Mucosa of descending colon (tissue), 3 donors: ENCODE data around the gene NRP2. TPM values are rescaled to one million over a fixed set of nuclear protein-coding genes. Genes with fewer than 3 reads are reported as not detected.

ENCODE experiments used
- ATAC-seq: fragments of 200-7000 bp; cut with Tn5 transposase; one replicate; pipeline ENCODE4 v1.9.1; 2020; ENCODE audit warnings: mild to moderate bottlenecking, moderate library complexity
- DNase-seq, 3 donors: peaks; one replicate each; pipeline ENCODE4 v3.0.0-alpha.2; 2020
- H3K36me3 ChIP-seq: fragments of 200-600 bp; one replicate; pipeline ENCODE4 v1.8.0; 2021; ENCODE audit warnings: low read depth, mild to moderate bottlenecking
- H3K4me1 ChIP-seq: fragments of 200-600 bp; one replicate; pipeline ENCODE4 v1.8.0; 2021; ENCODE audit warnings: low read depth, mild to moderate bottlenecking
- H3K4me3 ChIP-seq: fragments of 200-600 bp; one replicate; pipeline ENCODE4 v1.8.0; 2021; ENCODE audit warnings: mild to moderate bottlenecking
- H3K9me3 ChIP-seq: fragments of 200-600 bp; one replicate; pipeline ENCODE4 v1.8.0; 2021; ENCODE audit warnings: mild to moderate bottlenecking
- intact Hi-C, 2 donors: fragments of 100-400 bp; cut with DNase I in 1 of 2; cut with micrococcal nuclease in 1 of 2; formaldehyde crosslinking; loops; one replicate each; pipeline versions ENCODE4 v1.11.0 to v1.11.1; 2022; cut with DNase I, micrococcal nuclease
- total RNA-seq, 3 donors: library from RNA; stranded (reverse); fragmentation: NEBNext Ultra II Directional in 2 of 3; extraction: Animal tissue kit (Norgen Biotek cat#: 25700) in 2 of 3; gene quantifications; one replicate each; pipeline versions ENCODE4 v1.2.1 to v1.2.4, GENCODE V29; 2021 to 2023
- TF ChIP-seq, protein P1 (sequence below): fragments of 200-600 bp; IDR thresholded peaks from one replicate; pipeline ENCODE4 v1.8.0; 2022; ENCODE audit warnings: antibody characterized with exemption, mild to moderate bottlenecking
- donor health status: DM: no; HTN: no; CAD: no; lungs with moderate emphysema.
- donor health status: DM: no; HTN: no; CAD: no.
- donor health status: DM: no; HTN: yes; CAD: no.

NRP2 gene
- total RNA-seq, 3 donors from 2014 or later = 12.3 to 300 (median 19.2) TPM

DNA sequence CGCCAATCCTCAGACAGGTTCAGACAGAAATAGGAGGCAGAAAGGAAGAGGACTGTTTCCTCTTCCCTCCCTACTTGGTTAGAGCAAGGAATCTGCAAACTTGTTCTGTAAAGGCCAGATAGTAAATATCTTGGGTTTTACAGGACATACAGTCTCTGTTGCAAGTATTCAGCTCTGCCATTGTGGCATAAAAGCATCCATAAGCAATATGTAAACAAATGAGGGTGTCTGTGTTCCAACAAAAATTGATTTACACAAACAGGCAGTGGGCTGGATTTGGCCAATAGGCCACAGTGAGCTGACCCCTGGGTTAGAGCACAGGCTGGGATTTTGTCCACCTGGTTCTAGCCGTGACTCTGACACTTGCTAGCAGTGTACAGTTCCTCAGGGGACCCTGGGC, 89.4 kb downstream of the NRP2 start:
- peaks cover 34% of the 10 kb centered on the region for H3K4me1 ChIP-seq
- intact Hi-C loops = loop anchor here (5.0 to 10.0 kb wide), 2 partner anchors 113 to 116 kb away; no protein-coding TSS in a partner anchor

DNA sequence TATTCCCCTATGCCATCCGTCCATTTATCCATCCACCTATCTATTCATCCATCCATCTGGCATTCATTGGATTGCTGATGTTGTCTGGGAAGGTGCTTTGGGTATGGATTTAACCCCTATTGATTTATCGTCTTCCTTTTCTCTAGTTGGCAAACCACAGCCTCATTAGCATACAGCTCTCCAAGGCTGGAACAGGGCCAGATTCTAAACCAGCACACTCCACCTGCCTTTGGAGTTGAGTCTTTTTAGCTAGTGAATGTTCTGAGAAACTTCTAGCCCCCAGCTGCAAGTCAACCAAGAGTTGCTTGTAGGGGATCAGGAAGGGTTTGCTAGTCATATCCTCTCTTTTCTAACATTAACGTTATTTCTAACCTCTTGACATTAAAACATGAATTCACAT, 90.7 kb downstream of the NRP2 start:
- intact Hi-C loops = loop anchor here (5.0 to 10.0 kb wide), 2 partner anchors 112 to 114 kb away; no protein-coding TSS in a partner anchor
- TF ChIP-seq, protein P1, sequence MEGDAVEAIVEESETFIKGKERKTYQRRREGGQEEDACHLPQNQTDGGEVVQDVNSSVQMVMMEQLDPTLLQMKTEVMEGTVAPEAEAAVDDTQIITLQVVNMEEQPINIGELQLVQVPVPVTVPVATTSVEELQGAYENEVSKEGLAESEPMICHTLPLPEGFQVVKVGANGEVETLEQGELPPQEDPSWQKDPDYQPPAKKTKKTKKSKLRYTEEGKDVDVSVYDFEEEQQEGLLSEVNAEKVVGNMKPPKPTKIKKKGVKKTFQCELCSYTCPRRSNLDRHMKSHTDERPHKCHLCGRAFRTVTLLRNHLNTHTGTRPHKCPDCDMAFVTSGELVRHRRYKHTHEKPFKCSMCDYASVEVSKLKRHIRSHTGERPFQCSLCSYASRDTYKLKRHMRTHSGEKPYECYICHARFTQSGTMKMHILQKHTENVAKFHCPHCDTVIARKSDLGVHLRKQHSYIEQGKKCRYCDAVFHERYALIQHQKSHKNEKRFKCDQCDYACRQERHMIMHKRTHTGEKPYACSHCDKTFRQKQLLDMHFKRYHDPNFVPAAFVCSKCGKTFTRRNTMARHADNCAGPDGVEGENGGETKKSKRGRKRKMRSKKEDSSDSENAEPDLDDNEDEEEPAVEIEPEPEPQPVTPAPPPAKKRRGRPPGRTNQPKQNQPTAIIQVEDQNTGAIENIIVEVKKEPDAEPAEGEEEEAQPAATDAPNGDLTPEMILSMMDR = no peak

More for the DNA sequence above, 89.4 kb downstream of the NRP2 start:
- no peak overlapping the region for H3K4me3 ChIP-seq
- DNase-seq = no peak
- TF ChIP-seq, protein P1 = no peak
- no peak for ATAC-seq
- H3K9me3 ChIP-seq = no peaks in the 10 kb centered on the region
- H3K36me3 ChIP-seq = no peaks in the 10 kb centered on the region

DNA sequence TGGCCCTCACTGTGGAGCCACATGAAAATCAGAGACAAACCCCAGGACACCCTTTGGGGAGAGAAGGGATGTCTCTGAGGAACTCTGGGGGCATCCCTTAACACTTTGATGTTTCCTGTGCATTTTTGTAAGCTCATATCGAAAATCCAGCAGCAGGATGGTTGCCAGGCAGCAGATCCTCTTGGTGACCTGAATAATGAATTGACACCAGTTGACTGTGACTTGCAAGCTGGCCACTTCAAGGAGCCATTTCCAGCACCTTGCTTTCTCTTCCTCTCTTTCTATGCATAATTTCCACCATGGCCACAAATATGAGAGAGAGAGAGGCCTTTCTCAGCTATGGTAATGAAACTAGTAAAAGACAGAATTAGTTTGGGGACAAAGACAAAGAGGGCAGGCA, 91.7 kb downstream of the NRP2 start:
- TF ChIP-seq, protein P1 = no peak
- DNase-seq (no peak), ATAC-seq (no peak)
- intact Hi-C loops = loop anchor here (5.0 to 10.0 kb wide), 2 partner anchors 111 to 113 kb away; no protein-coding TSS in a partner anchor
- no peaks in the 10 kb centered on the region for H3K9me3 ChIP-seq
- peaks cover 26% of the 10 kb centered on the region for H3K4me1 ChIP-seq
- no peak overlapping the region for H3K4me3 ChIP-seq
- no peaks in the 10 kb centered on the region for H3K36me3 ChIP-seq

More for the DNA sequence above, 90.7 kb downstream of the NRP2 start:
- no peaks in the 10 kb centered on the region for H3K36me3 ChIP-seq
- H3K9me3 ChIP-seq = no peaks in the 10 kb centered on the region
- DNase-seq (peak in 1 of 3 donors; percentile 29), ATAC-seq (no peak)
- peaks cover 34% of the 10 kb centered on the region for H3K4me1 ChIP-seq
- no peak overlapping the region for H3K4me3 ChIP-seq

DNA sequence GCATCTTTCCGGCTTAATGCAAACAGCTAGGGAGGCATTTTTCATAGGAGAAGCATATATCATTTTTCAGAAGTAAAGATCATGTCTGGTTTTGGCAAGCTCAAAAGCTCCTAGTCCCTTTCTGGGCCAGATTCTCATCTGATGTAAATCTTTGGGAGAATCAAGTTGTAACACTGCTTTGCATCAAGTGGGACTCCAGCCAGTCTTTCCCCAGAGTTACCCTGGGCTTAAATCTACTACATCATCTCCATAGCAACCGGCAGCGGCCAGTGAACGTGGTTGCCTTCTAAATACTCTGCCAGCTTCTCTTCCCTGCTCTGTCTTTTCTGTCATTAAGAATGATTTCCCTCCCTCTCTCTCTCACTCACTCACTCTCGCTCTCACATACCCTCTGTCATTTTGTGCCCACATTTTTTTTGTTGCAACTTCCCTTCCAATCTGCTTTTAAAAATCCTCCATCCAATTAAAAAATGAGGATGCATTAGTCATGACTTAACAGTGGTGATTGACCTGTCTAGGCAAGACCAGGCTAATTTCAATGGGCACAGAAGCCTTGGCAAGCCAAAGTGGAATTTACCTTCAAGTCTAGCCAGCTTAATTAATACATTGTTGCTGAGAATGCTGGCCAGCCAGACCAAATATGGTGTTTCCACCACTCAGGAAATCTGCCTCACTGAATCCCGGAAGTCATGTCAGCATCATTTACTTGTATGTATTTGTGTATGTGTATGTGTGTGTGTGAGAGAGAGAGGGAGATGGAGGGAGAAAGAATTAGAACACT, 93.0 kb downstream of the NRP2 start:
- Histone ChIP-seq H3K9me3 (no peaks in the 10 kb centered on the region), H3K36me3 (no peaks in the 10 kb centered on the region), H3K4me1 (peaks cover 16% of the 10 kb centered on the region), H3K4me3 (no peak overlapping the region)
- intact Hi-C loops = loop anchor here in 1 of 2 donors (10.0 kb wide), 1 partner anchor 110 kb away; no protein-coding TSS in a partner anchor
- DNase-seq = no peak
- no peak for ATAC-seq
- TF ChIP-seq, protein P1 = no peak

DNA sequence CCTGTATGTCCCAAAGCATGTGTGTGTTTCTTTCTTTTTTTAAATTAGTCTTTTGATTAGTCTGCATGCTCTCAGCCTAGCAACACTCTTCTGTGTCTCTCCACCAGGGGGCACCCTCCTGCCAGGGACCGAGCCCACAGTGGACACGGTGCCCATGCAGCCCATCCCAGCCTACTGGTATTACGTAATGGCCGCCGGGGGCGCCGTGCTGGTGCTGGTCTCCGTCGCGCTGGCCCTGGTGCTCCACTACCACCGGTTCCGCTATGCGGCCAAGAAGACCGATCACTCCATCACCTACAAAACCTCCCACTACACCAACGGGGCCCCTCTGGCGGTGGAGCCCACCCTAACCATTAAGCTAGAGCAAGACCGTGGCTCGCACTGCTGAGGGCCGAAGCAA, 93.8 kb downstream of the NRP2 start:
- peak in 2 of 3 donors; percentile 59 to 75 for DNase-seq
- no peaks in the 10 kb centered on the region for H3K9me3 ChIP-seq
- intact Hi-C loops = loop anchor here in 1 of 2 donors (10.0 kb wide), 1 partner anchor 109 kb away; no protein-coding TSS in a partner anchor
- ATAC-seq = peak; percentile 73
- no peaks in the 10 kb centered on the region for H3K36me3 ChIP-seq
- no peak overlapping the region for H3K4me3 ChIP-seq
- peaks cover 8% of the 10 kb centered on the region for H3K4me1 ChIP-seq
- TF ChIP-seq, protein P1 = no peak
